Stimulated activated CD8-positive, alpha-beta memory T cell treated with anti-CD3 and anti-CD28 coated beads, Interleukin-15, amount 100 ng/mL, for 4 hours (primary cell): ENCODE results near the gene SCN4B.

Source experiments
- DNase-seq, 2 donors: peaks; one replicate each; pipeline ENCODE4 v3.0.0-alpha.2; 2020; ENCODE audit warnings: low read depth in 2 of 2

The SCN4B gene

GRCh38 chr11:118129471-118130172 lies 23.0 kb downstream of the SCN4B start:
- DNase-seq, result no peak

GRCh38 chr11:118128721-118129470 lies 23.7 kb downstream of the SCN4B start:
- no peak for DNase-seq

- no peak for DNase-seq
Observed at GRCh38 chr11:118128310-118128709, 24.3 kb downstream of the SCN4B start.

GRCh38 chr11:118126082-118126838 lies 26.4 kb downstream of the SCN4B start:
- no peak for DNase-seq

GRCh38 chr11:118124929-118125535 lies 27.6 kb downstream of the SCN4B start:
- no peak for DNase-seq

- DNase-seq, result no peak
Observed at GRCh38 chr11:118120793-118121192, 31.8 kb downstream of the SCN4B start.

- peak in 1 of 2 donors; percentile 4 for DNase-seq
Observed at GRCh38 chr11:118117790-118118601, 34.6 kb downstream of the SCN4B start.

- no peak for DNase-seq
Observed at GRCh38 chr11:118115048-118115447, 37.6 kb downstream of the SCN4B start.

- no peak for DNase-seq
Observed at GRCh38 chr11:118114266-118114665, 38.4 kb downstream of the SCN4B start.

GRCh38 chr11:118112711-118113430 lies 39.8 kb downstream of the SCN4B start:
- no peak for DNase-seq

GRCh38 chr11:118111744-118112035 lies 40.9 kb downstream of the SCN4B start:
- DNase-seq, result no peak

GRCh38 chr11:118111019-118111743 lies 41.4 kb downstream of the SCN4B start:
- no peak for DNase-seq

- DNase-seq, result no peak
Observed at GRCh38 chr11:118109231-118109630, 43.4 kb downstream of the SCN4B start.

- no peak for DNase-seq
Observed at GRCh38 chr11:118108513-118108912, 44.1 kb downstream of the SCN4B start.

- no peak for DNase-seq
Observed at GRCh38 chr11:118106789-118107335, 45.8 kb downstream of the SCN4B start.

- no peak for DNase-seq
Observed at GRCh38 chr11:118105657-118106305, 46.8 kb downstream of the SCN4B start.

- no peak for DNase-seq
Observed at GRCh38 chr11:118104491-118104890, 48.1 kb downstream of the SCN4B start.

- no peak for DNase-seq
Observed at GRCh38 chr11:118102721-118103261, 49.8 kb downstream of the SCN4B start.

GRCh38 chr11:118100691-118101232 lies 51.9 kb downstream of the SCN4B start:
- DNase-seq, result no peak
